Neural cell (in vitro differentiated cells): ENCODE results near the gene SIPA1.

ENCODE experiments used
- CTCF ChIP-seq: fragments of 450-650 bp; IDR thresholded peaks from 2 replicates; pipeline ENCODE4 v1.5.1; 2014; ENCODE audit warnings: antibody characterized with exemption, mild to moderate bottlenecking, moderate library complexity; ENCODE audit not compliant: poor library complexity, severe bottlenecking
- EP300 ChIP-seq: fragments of 450-650 bp; conservative IDR thresholded peaks from 2 replicates; pipeline ENCODE4 v1.6.1; 2014; ENCODE audit warnings: antibody characterized with exemption, mild to moderate bottlenecking, moderate library complexity; ENCODE audit not compliant: poor library complexity, severe bottlenecking
- EZH2 ChIP-seq: fragments of 200-600, 300-800 bp; shearing (Covaris generic), sonication (generic); IDR thresholded peaks from 2 replicates; pipeline ENCODE4 v1.6.1; 2014; ENCODE audit warnings: antibody characterized with exemption, low read length, borderline replicate concordance, mild to moderate bottlenecking; ENCODE audit not compliant: insufficient read depth, poor library complexity, severe bottlenecking
- POLR2AphosphoS5 ChIP-seq: IDR thresholded peaks from 2 replicates; pipeline ENCODE4 v1.6.1; 2012
- RAD21 ChIP-seq: fragments of 450-650 bp; conservative IDR thresholded peaks from 2 replicates; pipeline ENCODE4 v1.6.1; 2014; ENCODE audit warnings: antibody characterized with exemption, mild to moderate bottlenecking, moderate library complexity
- REST ChIP-seq: IDR thresholded peaks from 2 replicates; pipeline ENCODE4 v1.6.1; 2012; ENCODE audit warnings: borderline replicate concordance
- SMC3 ChIP-seq: fragments of 450-650 bp; conservative IDR thresholded peaks from 2 replicates; pipeline ENCODE4 v1.6.1; 2014; ENCODE audit warnings: antibody characterized with exemption, mild to moderate bottlenecking, moderate library complexity; ENCODE audit not compliant: poor library complexity

GRCh38 chr11:65648997-65649493 lies 11.1 kb downstream of the SIPA1 start:
- TF ChIP-seq CTCF (no peak), EP300 (no peak), EZH2 (no peak), POLR2AphosphoS5 (no peak), RAD21 (no peak), SMC3 (no peak), REST (no peak)
